Measurements from ENCODE around the gene MUC5AC.

DNA sequence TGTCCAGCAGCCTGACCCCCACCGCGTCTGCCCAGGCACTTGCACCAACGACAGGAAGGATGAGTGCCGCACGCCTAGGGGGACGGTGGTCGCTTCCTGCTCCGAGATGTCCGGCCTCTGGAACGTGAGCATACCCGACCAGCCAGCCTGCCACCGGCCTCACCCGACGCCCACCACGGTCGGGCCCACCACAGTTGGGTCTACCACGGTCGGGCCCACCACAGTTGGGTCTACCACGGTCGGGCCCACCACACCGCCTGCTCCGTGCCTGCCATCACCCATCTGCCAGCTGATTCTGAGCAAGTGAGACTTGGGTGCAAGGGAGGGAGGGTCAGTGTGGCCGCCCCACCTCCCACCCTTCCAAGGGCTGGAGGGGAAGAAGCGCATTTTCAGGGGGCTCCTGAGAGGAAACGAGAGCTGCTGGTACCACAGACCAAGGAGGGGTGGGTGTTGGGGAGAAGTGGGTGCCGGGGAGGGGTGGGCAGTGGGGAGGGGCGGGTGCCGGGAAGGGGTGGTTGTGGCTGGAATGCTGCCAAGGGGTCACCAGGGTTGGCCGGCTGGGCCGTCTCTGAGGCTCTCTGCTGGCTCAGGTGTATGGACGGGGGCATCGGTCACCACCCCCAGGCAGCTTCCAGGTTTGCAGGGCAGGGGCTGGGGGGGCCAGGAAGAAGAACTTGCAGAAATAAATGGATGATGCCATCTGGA lies 37.4 kb downstream of the MUC5AC start:
- TF ChIP-seq EZH2 (IDR thresholded peaks at IDR 0.05; ENCODE audit: insufficient read depth, poor library complexity, severe bottlenecking) (no peak), EZH2phosphoT487 (IDR thresholded peaks at IDR 0.05; ENCODE audit: insufficient read depth, low read depth) (no peak)

Data from GM23248 (cell line).